ENCODE data around the gene RPL22L1. TPM values are rescaled to one million over a fixed set of nuclear protein-coding genes. Genes with fewer than 3 reads are reported as not detected.

Gene RPL22L1
- polyA plus RNA-seq, 1 donor: 94.4 TPM

GRCh38 chr3:170815936-170816335, 54.1 kb downstream of the RPL22L1 start:
- Histone ChIP-seq H3K4me1 (ENCODE audit: control insufficient read depth, insufficient read depth, low read length) (peaks cover 2% of the 10 kb centered on the region), H3K27ac (ENCODE audit: low read length) (no peak overlapping the region), H3K36me3 (ENCODE audit: control insufficient read depth, insufficient read depth, low read length) (no peaks in the 10 kb centered on the region), H3K27me3 (ENCODE audit: control insufficient read depth, insufficient read depth, low read length) (no peaks in the 10 kb centered on the region), H3K4me3 (ENCODE audit: low read length) (no peak overlapping the region), H3K9me3 (ENCODE audit: control insufficient read depth, low read depth, low read length) (no peaks in the 10 kb centered on the region)
- no CpG with 5 or more reads among the region's 3 CpGs for WGBS (ENCODE audit: insufficient coverage, low lambda C conversion rate)
- no peak for DNase-seq

- Histone ChIP-seq H3K4me3 (ENCODE audit: low read length) (no peak overlapping the region), H3K27me3 (ENCODE audit: control insufficient read depth, insufficient read depth, low read length) (no peaks in the 10 kb centered on the region), H3K27ac (ENCODE audit: low read length) (no peak overlapping the region), H3K36me3 (ENCODE audit: control insufficient read depth, insufficient read depth, low read length) (no peaks in the 10 kb centered on the region), H3K9me3 (ENCODE audit: control insufficient read depth, low read depth, low read length) (no peaks in the 10 kb centered on the region), H3K4me1 (ENCODE audit: control insufficient read depth, insufficient read depth, low read length) (peaks cover 6% of the 10 kb centered on the region)
- peak in 1 of 2 donors; percentile 34 for DNase-seq
- WGBS (ENCODE audit: insufficient coverage, low lambda C conversion rate): no CpG with 5 or more reads among the region's 8 CpGs
Observed at GRCh38 chr3:170815340-170815739, 54.7 kb downstream of the RPL22L1 start.

Other genes with a start within 250 kb of the RPL22L1 start
- 7.1 TPM for gene EIF5A2, start 38.4 kb upstream of the RPL22L1 start, polyA plus RNA-seq
- gene SLC2A2, start 156.5 kb upstream of the RPL22L1 start, polyA plus RNA-seq: 202 TPM